ENCODE data around the gene PCBP3.

GRCh38 chr21:45768740-45769048 is 125.2 kb downstream of the PCBP3 start:
- TF ChIP-seq CTCF (IDR thresholded peaks at IDR 0.05) (no peak), POLR2A (IDR thresholded peaks at IDR 0.05) (no peak)

All from right lobe of liver (tissue), 4 donors.